ENCODE data around the gene MBD6. TPM values are rescaled to one million over a fixed set of nuclear protein-coding genes. Genes with fewer than 3 reads are reported as not detected.
"Not testable (repeated sequence)": the region's sequence is repeated elsewhere in the genome, so short reads cannot be mapped to it uniquely, and the experiment has no call there.

The MBD6 gene
- total RNA-seq, 3 donors from 2014 or later: 12.6 to 26.1 (median 19.7) TPM

DNA sequence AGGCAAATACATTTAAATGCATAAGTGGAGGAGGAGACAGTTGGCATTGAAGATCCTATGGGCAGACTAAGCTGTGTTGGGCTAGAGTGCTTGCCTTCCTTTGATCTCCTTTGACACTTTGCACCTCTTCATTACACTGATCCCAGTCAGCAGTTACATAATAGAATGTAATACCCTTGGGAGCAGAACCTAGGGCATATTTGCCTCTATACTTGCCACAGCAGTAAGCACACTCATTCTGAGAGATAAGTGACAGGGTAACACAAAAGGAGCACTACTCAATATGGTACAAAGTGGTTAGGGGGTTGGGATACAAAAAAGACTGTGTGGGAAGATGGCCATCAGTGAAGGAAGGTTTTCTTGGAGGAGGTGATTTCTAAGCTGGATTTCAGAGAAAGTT is 25.8 kb upstream of the MBD6 start:
- no peaks in the 10 kb centered on the region for H3K9me3 ChIP-seq
- no peaks in the 10 kb centered on the region for H3K36me3 ChIP-seq
- TF ChIP-seq POLR2A (IDR thresholded peaks at IDR 0.05): no peak
- TF ChIP-seq, protein P1, sequence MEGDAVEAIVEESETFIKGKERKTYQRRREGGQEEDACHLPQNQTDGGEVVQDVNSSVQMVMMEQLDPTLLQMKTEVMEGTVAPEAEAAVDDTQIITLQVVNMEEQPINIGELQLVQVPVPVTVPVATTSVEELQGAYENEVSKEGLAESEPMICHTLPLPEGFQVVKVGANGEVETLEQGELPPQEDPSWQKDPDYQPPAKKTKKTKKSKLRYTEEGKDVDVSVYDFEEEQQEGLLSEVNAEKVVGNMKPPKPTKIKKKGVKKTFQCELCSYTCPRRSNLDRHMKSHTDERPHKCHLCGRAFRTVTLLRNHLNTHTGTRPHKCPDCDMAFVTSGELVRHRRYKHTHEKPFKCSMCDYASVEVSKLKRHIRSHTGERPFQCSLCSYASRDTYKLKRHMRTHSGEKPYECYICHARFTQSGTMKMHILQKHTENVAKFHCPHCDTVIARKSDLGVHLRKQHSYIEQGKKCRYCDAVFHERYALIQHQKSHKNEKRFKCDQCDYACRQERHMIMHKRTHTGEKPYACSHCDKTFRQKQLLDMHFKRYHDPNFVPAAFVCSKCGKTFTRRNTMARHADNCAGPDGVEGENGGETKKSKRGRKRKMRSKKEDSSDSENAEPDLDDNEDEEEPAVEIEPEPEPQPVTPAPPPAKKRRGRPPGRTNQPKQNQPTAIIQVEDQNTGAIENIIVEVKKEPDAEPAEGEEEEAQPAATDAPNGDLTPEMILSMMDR (IDR thresholded peaks at IDR 0.05): no peak
- TF ChIP-seq POLR2AphosphoS5 (IDR thresholded peaks at IDR 0.05): no peak
- H3K4me3 ChIP-seq: no peak overlapping the region
- no peak overlapping the region for H3K27ac ChIP-seq
- intact Hi-C loops (cut with DNase I; ENCODE audit: low total_unique reads): no loop called here
- no peaks in the 10 kb centered on the region for H3K27me3 ChIP-seq
- DNase-seq (ENCODE audit: low spot score in 2 of 2): no peak
- H3K4me1 ChIP-seq: no peaks in the 10 kb centered on the region

DNA sequence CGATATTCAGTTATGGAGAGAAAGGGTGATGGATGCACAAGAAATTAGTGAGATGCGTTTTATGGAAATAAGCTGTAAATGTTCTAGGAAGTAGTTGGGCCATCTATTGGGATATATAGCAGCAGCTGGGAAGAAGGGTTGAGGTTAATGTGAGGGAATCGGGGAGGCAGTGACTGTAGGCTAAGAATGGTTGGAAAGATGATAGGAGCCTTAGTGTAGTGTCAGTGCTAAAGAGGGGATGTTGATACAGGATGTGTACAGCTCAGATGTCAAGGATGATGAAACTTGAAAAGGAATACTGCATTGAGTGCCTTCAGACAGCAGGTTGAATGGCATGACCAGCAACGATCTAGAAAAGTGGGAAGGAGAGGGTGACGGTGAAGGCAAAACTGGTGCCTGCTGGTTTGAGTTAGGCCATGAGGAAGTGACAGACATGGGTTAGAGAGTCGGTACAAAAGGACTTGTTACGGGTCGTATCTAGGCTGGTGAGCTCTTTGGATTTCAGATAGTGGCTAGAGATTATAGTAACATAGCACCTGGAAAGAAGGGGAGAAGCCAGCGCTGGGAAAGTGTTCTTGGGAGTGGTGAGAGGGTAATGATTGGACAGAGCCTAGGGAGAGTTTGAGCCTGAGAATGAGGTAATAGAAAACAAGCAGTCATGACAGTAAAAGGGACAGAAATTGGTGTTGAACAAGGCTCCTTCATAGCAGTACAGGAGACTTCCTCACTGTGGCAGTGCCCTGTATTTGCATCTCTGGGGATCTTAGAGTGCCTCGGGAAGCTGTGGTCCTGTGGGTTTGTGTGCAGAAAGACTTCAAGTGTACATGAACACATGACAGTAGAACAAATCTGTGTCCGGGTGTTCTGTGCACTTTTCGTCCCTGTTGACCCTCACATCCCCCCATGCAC is 25.1 kb upstream of the MBD6 start:
- no peak overlapping the region for H3K27ac ChIP-seq
- H3K27me3 ChIP-seq: no peaks in the 10 kb centered on the region
- H3K4me1 ChIP-seq: no peaks in the 10 kb centered on the region
- H3K36me3 ChIP-seq: no peaks in the 10 kb centered on the region
- no peak for DNase-seq (ENCODE audit: low spot score in 2 of 2)
- no peak overlapping the region for H3K4me3 ChIP-seq
- TF ChIP-seq POLR2AphosphoS5 (IDR thresholded peaks at IDR 0.05) (no peak), POLR2A (IDR thresholded peaks at IDR 0.05) (no peak)
- TF ChIP-seq, protein P1 (IDR thresholded peaks at IDR 0.05): no peak
- H3K9me3 ChIP-seq: no peaks in the 10 kb centered on the region
- intact Hi-C loops (cut with DNase I; ENCODE audit: low total_unique reads): no loop called here

DNA sequence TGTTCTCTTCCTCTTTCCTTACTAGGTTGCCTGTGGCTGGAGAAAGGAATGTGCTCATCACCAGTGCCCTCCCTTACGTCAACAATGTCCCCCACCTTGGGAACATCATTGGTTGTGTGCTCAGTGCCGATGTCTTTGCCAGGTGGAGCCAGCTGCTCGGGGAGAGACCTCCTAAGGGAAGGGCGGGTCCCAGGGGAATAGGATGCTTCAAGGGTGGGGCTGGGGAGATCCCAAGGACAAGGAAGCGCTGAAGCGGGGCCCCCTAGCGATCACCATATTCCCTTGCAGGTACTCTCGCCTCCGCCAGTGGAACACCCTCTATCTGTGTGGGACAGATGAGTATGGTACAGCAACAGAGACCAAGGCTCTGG is 24.5 kb upstream of the MBD6 start:
- H3K9me3 ChIP-seq: no peaks in the 10 kb centered on the region
- no peaks in the 10 kb centered on the region for H3K27me3 ChIP-seq
- H3K27ac ChIP-seq: no peak overlapping the region
- H3K36me3 ChIP-seq: no peaks in the 10 kb centered on the region
- TF ChIP-seq, protein P1 (IDR thresholded peaks at IDR 0.05): no peak
- TF ChIP-seq POLR2A (IDR thresholded peaks at IDR 0.05) (no peak), POLR2AphosphoS5 (IDR thresholded peaks at IDR 0.05) (no peak)
- H3K4me1 ChIP-seq: no peaks in the 10 kb centered on the region
- no peak for DNase-seq (ENCODE audit: low spot score in 2 of 2)
- no peak overlapping the region for H3K4me3 ChIP-seq
- intact Hi-C loops (cut with DNase I; ENCODE audit: low total_unique reads): no loop called here

DNA sequence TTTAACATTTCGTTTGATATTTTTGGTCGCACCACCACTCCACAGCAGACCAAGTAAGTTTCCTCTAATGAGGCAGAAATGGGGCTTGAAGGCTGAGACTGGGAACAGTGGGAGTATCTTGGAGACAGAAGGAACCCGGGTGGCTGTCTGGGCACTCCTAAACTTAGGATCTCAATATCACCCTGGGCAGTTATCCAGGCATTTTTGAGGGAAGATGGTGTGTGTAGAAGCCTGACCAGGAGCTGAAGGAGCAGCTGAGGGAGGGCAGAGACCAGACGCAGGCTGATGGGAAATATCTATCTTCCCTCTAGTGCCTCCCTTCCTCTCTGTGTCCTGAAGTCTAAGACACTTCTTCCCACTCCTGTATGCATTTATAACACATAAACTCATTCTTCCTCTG is 24.1 kb upstream of the MBD6 start:
- no peak for DNase-seq (ENCODE audit: low spot score in 2 of 2)
- H3K4me1 ChIP-seq: no peaks in the 10 kb centered on the region
- TF ChIP-seq POLR2AphosphoS5 (IDR thresholded peaks at IDR 0.05) (no peak), POLR2A (IDR thresholded peaks at IDR 0.05) (no peak)
- TF ChIP-seq, protein P1 (IDR thresholded peaks at IDR 0.05): no peak
- no peaks in the 10 kb centered on the region for H3K9me3 ChIP-seq
- intact Hi-C loops (cut with DNase I; ENCODE audit: low total_unique reads): no loop called here
- H3K27ac ChIP-seq: no peak overlapping the region
- H3K36me3 ChIP-seq: no peaks in the 10 kb centered on the region
- H3K4me3 ChIP-seq: no peak overlapping the region
- H3K27me3 ChIP-seq: no peaks in the 10 kb centered on the region

DNA sequence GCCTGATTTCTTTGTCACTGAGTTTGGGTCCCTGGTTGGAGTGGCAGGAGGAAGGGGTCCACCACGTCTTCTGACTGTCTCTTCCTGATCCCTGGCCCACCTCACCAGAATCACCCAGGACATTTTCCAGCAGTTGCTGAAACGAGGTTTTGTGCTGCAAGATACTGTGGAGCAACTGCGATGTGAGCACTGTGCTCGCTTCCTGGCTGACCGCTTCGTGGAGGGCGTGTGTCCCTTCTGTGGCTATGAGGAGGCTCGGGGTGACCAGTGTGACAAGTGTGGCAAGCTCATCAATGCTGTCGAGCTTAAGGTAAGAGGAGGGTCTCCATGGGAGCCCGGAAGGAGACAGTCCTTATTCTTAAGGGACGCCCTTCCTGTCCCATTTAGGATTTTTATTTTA is 22.4 kb upstream of the MBD6 start:
- no peaks in the 10 kb centered on the region for H3K36me3 ChIP-seq
- intact Hi-C loops (cut with DNase I; ENCODE audit: low total_unique reads): no loop called here
- no peaks in the 10 kb centered on the region for H3K9me3 ChIP-seq
- H3K27ac ChIP-seq: no peak overlapping the region
- TF ChIP-seq POLR2AphosphoS5 (IDR thresholded peaks at IDR 0.05) (no peak), POLR2A (IDR thresholded peaks at IDR 0.05) (no peak)
- TF ChIP-seq, protein P1 (IDR thresholded peaks at IDR 0.05): no peak
- DNase-seq (ENCODE audit: low spot score in 2 of 2): no peak
- no peaks in the 10 kb centered on the region for H3K4me1 ChIP-seq
- no peak overlapping the region for H3K4me3 ChIP-seq
- H3K27me3 ChIP-seq: no peaks in the 10 kb centered on the region

DNA sequence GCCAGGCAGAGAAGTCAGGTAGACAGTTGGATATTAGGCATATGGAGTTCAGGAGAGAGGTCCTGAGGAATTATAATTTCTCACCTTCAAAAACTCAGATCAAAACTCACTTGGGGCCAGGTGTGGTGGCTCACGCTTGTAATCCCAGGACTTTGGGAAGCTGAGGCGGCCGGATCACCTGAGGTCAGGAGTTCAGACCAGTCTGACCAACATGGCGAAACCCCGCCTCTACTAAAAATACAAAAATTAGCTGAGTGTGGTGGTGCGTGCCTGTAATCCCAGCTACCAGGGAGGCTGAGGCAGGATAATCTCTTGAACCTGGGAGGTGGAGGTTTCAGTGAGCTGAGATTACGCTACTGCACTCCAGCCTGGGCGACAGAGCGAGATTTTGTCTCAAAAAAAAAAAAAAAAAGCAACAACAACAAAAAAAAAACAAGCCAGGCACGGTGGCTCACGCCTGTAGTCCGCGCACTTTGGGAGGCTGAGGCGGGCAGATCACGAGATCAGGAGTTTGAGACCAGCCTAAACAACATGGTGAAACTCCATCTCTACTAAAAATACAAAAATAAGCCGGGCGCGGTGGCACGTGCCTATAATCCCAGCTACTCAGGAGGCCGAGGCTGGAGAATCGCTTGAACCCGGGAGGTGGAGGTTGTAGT is 20.2 kb upstream of the MBD6 start:
- H3K9me3 ChIP-seq; DNase-seq (ENCODE audit: low spot score in 2 of 2); H3K4me1 ChIP-seq; H3K27me3 ChIP-seq; H3K4me3 ChIP-seq; H3K36me3 ChIP-seq; intact Hi-C loops (cut with DNase I; ENCODE audit: low total_unique reads); H3K27ac ChIP-seq: not testable (repeated sequence)

DNA sequence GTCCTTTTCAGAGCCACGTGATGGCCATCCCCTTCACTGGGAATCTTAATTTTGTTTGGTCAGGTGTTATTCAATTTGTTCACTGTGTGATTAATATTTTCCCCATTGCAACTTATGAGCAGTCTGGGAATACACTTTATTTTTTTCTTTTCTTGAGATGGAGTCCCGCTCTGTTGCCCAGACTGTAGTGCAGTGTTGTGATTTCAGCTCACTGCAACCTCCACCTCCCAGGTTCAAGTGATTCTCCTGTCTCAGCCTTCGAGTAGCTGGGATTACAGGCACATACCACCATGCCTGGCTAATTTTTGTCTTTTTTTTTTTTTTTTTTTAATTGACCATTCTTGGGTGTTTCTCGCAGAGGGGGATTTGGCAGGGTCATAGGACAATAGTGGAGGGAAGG is 16.1 kb upstream of the MBD6 start:
- H3K4me1 ChIP-seq; H3K27me3 ChIP-seq; intact Hi-C loops (cut with DNase I; ENCODE audit: low total_unique reads); H3K27ac ChIP-seq; H3K4me3 ChIP-seq; DNase-seq (ENCODE audit: low spot score in 2 of 2); H3K36me3 ChIP-seq; H3K9me3 ChIP-seq: not testable (repeated sequence)

DNA sequence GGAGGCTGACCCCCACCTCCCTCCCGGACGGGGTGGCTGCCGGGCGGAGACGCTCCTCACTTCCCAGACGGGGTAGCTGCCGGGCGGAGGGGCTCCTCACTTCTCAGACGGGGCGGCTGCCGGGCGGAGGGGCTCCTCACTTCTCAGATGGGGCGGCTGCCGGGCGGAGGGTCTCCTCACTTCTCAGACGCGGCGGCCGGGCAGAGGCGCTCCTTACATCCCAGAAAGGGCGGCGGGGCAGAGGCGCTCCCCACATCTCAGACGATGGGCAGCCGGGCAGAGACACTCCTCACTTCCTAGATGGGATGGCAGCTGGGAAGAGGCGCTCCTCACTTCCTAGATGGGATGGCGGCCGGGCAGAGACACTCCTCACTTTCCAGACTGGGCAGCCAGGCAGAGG is 14.8 kb upstream of the MBD6 start:
- H3K4me1 ChIP-seq; intact Hi-C loops (cut with DNase I; ENCODE audit: low total_unique reads); H3K27me3 ChIP-seq; H3K9me3 ChIP-seq; H3K4me3 ChIP-seq; H3K36me3 ChIP-seq; H3K27ac ChIP-seq; DNase-seq (ENCODE audit: low spot score in 2 of 2): not testable (repeated sequence)
